Glutamatergic neuron (in vitro differentiated cells): ENCODE data around the gene PSME2. TPM values are rescaled to one million over a fixed set of nuclear protein-coding genes. Genes with fewer than 3 reads are reported as not detected.

Source experiments
- DNase-seq: peaks from one replicate; pipeline ENCODE4 v3.0.0; 2022
- H3K27ac Mint-ChIP-seq: one replicate; pipeline ENCODE4 v1.8.0; 2020; ENCODE audit warnings: mild to moderate bottlenecking, mixed read lengths, inconsistent platforms; ENCODE audit not compliant: unreplicated experiment
- H3K27me3 Mint-ChIP-seq: one replicate; pipeline ENCODE4 v1.8.0; 2020; ENCODE audit warnings: mild to moderate bottlenecking, moderate library complexity, mixed read lengths, inconsistent platforms; ENCODE audit not compliant: unreplicated experiment
- H3K36me3 Mint-ChIP-seq: one replicate; pipeline ENCODE4 v1.8.0; 2020; ENCODE audit warnings: mild to moderate bottlenecking, mixed read lengths, inconsistent platforms; ENCODE audit not compliant: unreplicated experiment
- H3K4me1 Mint-ChIP-seq: one replicate; pipeline ENCODE4 v1.8.0; 2020; ENCODE audit warnings: mild to moderate bottlenecking, low read depth, mixed read lengths, inconsistent platforms; ENCODE audit not compliant: unreplicated experiment
- H3K4me3 Mint-ChIP-seq: one replicate; pipeline ENCODE4 v1.8.0; 2020; ENCODE audit warnings: mild to moderate bottlenecking, mixed read lengths, inconsistent platforms; ENCODE audit not compliant: unreplicated experiment
- H3K9me3 Mint-ChIP-seq: one replicate; pipeline ENCODE4 v1.8.0; 2020; ENCODE audit warnings: mild to moderate bottlenecking, moderate library complexity, mixed read lengths, inconsistent platforms; ENCODE audit not compliant: unreplicated experiment
- total RNA-seq: library from RNA; stranded (reverse); fragmentation: NEBNext Ultra II Directional; extraction: Animal tissue kit (Norgen Biotek cat#: 25700); gene quantifications from one replicate; pipeline ENCODE4 v1.2.1, GENCODE V29; 2021; ENCODE audit not compliant: unreplicated experiment
- TF ChIP-seq, protein P1 (sequence below): fragments of 200-600 bp; sonication (generic); IDR thresholded peaks from one replicate; pipeline ENCODE4 v1.5.0; 2021; ENCODE audit not compliant: partially characterized antibody, unreplicated experiment

PSME2 gene
- total RNA-seq, 1 donor from 2014 or later, result 58.9 TPM

DNA sequence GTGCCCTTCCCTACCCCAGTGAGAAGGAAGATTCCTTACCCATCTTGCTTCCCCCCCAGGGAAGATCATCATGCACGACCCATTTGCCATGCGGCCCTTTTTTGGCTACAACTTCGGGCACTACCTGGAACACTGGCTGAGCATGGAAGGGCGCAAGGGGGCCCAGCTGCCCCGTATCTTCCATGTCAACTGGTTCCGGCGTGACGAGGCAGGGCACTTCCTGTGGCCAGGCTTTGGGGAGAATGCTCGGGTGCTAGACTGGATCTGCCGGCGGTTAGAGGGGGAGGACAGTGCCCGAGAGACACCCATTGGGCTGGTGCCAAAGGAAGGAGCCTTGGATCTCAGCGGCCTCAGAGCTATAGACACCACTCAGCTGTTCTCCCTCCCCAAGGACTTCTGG lies 43.0 kb downstream of the PSME2 start:
- peaks cover 3% of the 10 kb centered on the region for H3K27me3 Mint-ChIP-seq
- no peaks in the 10 kb centered on the region for H3K4me1 Mint-ChIP-seq
- TF ChIP-seq, protein P1, sequence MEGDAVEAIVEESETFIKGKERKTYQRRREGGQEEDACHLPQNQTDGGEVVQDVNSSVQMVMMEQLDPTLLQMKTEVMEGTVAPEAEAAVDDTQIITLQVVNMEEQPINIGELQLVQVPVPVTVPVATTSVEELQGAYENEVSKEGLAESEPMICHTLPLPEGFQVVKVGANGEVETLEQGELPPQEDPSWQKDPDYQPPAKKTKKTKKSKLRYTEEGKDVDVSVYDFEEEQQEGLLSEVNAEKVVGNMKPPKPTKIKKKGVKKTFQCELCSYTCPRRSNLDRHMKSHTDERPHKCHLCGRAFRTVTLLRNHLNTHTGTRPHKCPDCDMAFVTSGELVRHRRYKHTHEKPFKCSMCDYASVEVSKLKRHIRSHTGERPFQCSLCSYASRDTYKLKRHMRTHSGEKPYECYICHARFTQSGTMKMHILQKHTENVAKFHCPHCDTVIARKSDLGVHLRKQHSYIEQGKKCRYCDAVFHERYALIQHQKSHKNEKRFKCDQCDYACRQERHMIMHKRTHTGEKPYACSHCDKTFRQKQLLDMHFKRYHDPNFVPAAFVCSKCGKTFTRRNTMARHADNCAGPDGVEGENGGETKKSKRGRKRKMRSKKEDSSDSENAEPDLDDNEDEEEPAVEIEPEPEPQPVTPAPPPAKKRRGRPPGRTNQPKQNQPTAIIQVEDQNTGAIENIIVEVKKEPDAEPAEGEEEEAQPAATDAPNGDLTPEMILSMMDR, result no peak
- no peak for DNase-seq
- peak overlapping the region; percentile 52 for H3K4me3 Mint-ChIP-seq
- peaks cover 16% of the 10 kb centered on the region for H3K36me3 Mint-ChIP-seq
- peaks cover 2% of the 10 kb centered on the region for H3K9me3 Mint-ChIP-seq
- H3K27ac Mint-ChIP-seq, result no peak overlapping the region

DNA sequence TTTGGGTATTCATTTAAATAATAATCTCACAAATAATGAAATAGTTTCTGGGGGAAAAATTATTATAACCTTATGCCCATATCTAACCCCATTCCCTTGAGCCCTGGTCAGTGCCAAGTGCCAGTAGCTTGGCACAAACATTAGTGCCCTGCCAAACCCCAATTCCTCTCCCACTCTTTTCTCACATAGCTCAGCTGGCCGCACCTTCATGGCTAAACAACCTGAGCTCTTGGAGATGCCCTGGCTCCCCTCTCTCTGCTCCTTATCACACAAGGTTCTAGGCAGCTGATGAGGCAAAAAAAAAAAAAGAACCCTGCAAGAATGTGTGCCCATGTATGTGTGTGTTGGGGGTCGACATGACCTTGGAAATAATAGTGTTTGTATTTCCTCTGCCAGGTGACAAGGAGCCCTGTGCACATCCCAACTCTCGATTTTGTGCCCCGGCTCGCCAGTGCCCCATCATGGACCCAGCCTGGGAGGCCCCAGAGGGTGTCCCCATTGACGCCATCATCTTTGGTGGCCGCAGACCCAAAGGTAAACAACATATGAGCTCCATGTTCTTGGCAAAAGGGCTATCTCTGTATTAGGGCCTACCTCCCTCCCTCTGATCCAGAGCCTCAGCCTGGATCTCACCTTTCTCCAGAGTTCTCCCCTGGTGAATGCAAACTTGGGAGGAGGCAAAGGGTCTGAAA lies 43.9 kb downstream of the PSME2 start:
- Mint-ChIP-seq H3K27ac (no peak overlapping the region), H3K27me3 (peaks cover 3% of the 10 kb centered on the region), H3K36me3 (peaks cover 16% of the 10 kb centered on the region), H3K4me3 (no peak overlapping the region), H3K9me3 (peaks cover 2% of the 10 kb centered on the region), H3K4me1 (no peaks in the 10 kb centered on the region)
- TF ChIP-seq, protein P1, result no peak
- DNase-seq, result no peak

DNA sequence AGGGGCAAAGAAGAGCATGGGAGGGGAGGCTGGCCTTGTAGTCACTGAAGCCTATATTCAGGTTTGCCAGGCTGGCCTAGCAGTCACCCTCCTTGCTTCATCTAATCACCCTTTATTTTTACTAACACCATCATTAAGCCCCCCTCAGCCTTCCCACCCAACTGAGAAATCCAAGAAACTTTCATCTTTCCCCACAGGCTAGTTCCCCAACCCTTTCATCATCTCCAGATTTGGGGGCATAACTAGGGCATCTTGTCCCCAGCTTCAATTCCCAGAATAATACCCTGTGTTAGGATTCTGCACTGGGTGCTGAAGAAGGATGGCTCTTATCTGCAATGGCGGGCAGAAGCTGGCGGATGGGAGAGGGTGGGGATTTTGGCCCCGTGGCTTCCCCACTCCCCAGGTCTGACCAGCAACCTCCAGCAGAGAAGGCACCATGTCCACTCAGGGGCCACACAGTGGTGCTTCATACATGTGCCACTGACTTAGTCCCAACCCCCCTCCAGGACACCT lies 45.4 kb downstream of the PSME2 start:
- Mint-ChIP-seq H3K9me3 (peaks cover 2% of the 10 kb centered on the region), H3K4me3 (peak overlapping the region; percentile 20), H3K27ac (no peak overlapping the region), H3K4me1 (peaks cover 4% of the 10 kb centered on the region), H3K36me3 (peaks cover 16% of the 10 kb centered on the region), H3K27me3 (peaks cover 3% of the 10 kb centered on the region)
- no peak for DNase-seq
- TF ChIP-seq, protein P1, result no peak

DNA sequence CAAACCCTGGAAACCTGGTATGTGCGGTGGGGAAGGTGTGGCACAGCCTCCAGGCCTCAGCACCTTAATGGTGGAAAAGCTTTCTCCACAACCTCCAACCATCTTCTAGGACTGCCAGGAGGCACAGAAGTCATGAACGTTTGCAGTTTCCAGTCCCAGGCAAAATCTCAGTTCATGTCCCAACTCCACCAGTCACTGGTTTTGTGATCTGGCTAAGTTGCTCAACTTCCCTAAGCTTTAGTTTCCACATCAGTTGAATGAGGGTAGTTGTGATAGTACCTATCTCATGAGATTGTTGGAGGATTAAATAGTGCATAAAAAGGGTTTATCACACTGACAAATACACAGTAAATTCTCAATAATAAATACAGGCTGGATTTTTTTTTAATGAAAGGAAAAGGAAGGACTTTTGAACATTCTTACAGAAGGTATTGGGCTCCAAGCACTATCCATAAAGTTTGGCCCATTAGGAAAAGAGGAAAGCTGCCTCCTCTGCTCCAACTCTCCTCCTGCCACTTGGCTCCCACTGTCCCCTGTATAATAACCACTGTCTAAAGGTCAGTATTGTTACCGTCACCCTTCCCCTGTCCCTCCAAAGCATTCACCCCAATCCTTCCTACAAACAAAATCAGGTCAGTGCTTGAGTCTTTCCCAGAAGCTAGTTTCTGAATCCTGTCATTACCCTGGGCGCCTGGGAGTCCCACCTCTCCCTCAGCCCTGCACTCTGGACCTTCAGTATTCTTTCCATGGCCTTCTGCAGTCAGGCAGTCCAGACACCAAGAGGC lies 46.0 kb downstream of the PSME2 start:
- H3K27me3 Mint-ChIP-seq, result peaks cover 4% of the 10 kb centered on the region
- peak overlapping the region; percentile 20 for H3K4me3 Mint-ChIP-seq
- TF ChIP-seq, protein P1, result no peak
- peaks cover 5% of the 10 kb centered on the region for H3K9me3 Mint-ChIP-seq
- DNase-seq, result no peak
- peaks cover 16% of the 10 kb centered on the region for H3K36me3 Mint-ChIP-seq
- no peak overlapping the region for H3K27ac Mint-ChIP-seq
- peaks cover 9% of the 10 kb centered on the region for H3K4me1 Mint-ChIP-seq
